Natural killer cell (primary cell): ENCODE measurements around the gene SRP72. TPM values are rescaled to one million over a fixed set of nuclear protein-coding genes. Genes with fewer than 3 reads are reported as not detected.
"Not testable (repeated sequence)": the region's sequence is repeated elsewhere in the genome, so short reads cannot be mapped to it uniquely, and the experiment has no call there.

Experiments
- ATAC-seq, 3 donors: fragments of 150-1000 bp in 2 of 3; fragments of 200-7000 bp in 1 of 3; cut with Tn5 transposase; 1 replicate in 1 of 3; 2 replicates in 2 of 3; pipeline ENCODE4 v1.10.0; 2021; ENCODE audit warnings: mild to moderate bottlenecking in 2 of 3, moderate library complexity in 2 of 3
- DNase-seq, 2 donors: peaks; one replicate each; pipeline versions ENCODE4 v3.0.0 to v3.0.0-alpha.2; 2013 to 2021; ENCODE audit warnings: mixed read lengths in 1 of 2
- H3K27ac ChIP-seq: one replicate; pipeline ENCODE4 v1.5.1; 2013; ENCODE audit warnings: mild to moderate bottlenecking, low read length
- H3K27me3 ChIP-seq: one replicate; pipeline ENCODE4 v1.6.1; 2013; ENCODE audit warnings: low read length; ENCODE audit not compliant: control insufficient read depth, insufficient read depth
- H3K36me3 ChIP-seq: one replicate; pipeline ENCODE4 v1.6.1; 2013; ENCODE audit warnings: low read length; ENCODE audit not compliant: control insufficient read depth, insufficient read depth
- H3K4me1 ChIP-seq: one replicate; pipeline ENCODE4 v1.6.1; 2013; ENCODE audit warnings: low read length; ENCODE audit not compliant: control insufficient read depth, insufficient read depth
- H3K4me3 ChIP-seq: one replicate; pipeline ENCODE4 v1.5.1; 2013; ENCODE audit warnings: low read length
- H3K9me3 ChIP-seq: one replicate; pipeline ENCODE4 v1.6.1; 2013; ENCODE audit warnings: low read length; ENCODE audit not compliant: control insufficient read depth, insufficient read depth
- H3K27ac Mint-ChIP-seq, 2 donors: one replicate each; pipeline ENCODE4 v1.8.0; 2022; ENCODE audit warnings: mild to moderate bottlenecking in 2 of 2, mixed read lengths in 2 of 2, moderate library complexity in 1 of 2
- H3K27me3 Mint-ChIP-seq, 2 donors: one replicate each; pipeline ENCODE4 v1.8.0; 2022; ENCODE audit warnings: low read depth in 2 of 2, mixed read lengths in 2 of 2
- H3K36me3 Mint-ChIP-seq: one replicate; pipeline ENCODE4 v1.8.0; 2022; ENCODE audit warnings: mixed read lengths
- H3K4me1 Mint-ChIP-seq, 2 donors: one replicate each; pipeline ENCODE4 v1.8.0; 2022; ENCODE audit warnings: mixed read lengths in 2 of 2
- H3K4me3 Mint-ChIP-seq: one replicate; pipeline ENCODE4 v1.8.0; 2022; ENCODE audit warnings: mild to moderate bottlenecking, moderate library complexity, mixed read lengths
- H3K9me3 Mint-ChIP-seq, 2 donors: one replicate each; pipeline ENCODE4 v1.8.0; 2022; ENCODE audit warnings: mixed read lengths in 2 of 2
- CTCF ChIP-seq: fragments of 200-600 bp; IDR thresholded peaks from one replicate; pipeline ENCODE4 v1.8.0; 2022; ENCODE audit warnings: antibody characterized with exemption
- WGBS: methylation state at CpG from one replicate; pipeline ENCODE4 v1.1.7; 2013; ENCODE audit warnings: missing lambda C conversion rate; ENCODE audit not compliant: insufficient coverage; 5-methylcytosine and 5-hydroxymethylcytosine counted together
- intact Hi-C: fragments of 100-400 bp; cut with micrococcal nuclease; formaldehyde crosslinking; loops from one replicate; pipeline ENCODE4 v1.14.2; 2022
- total RNA-seq, 4 donors: library from RNA; stranded (reverse); fragments of 120-200 nt in 1 of 4; gene quantifications; one replicate each; pipeline versions ENCODE4 v1.2.3 to v1.2.4, GENCODE V29; 2013 to 2022

Gene SRP72
- total RNA-seq, 3 donors from 2014 or later (not counting 1 experiment from before 2014, with no cell fraction given): 102 to 131 (median 120) TPM

- Mint-ChIP-seq H3K4me3 (no peak overlapping the region), H3K27ac (no peak overlapping the region), H3K36me3 (peaks cover 10% of the 10 kb centered on the region), H3K27me3 (no peaks in the 10 kb centered on the region), H3K9me3 (no peaks in the 10 kb centered on the region), H3K4me1 (peaks cover 28 to 36% of the 10 kb centered on the region in 2 donors)
- peaks cover 16% of the 10 kb centered on the region for H3K4me1 ChIP-seq
- H3K27me3 ChIP-seq: no peaks in the 10 kb centered on the region
- ATAC-seq (no peak), DNase-seq (no peak)
- no peak overlapping the region for H3K4me3 ChIP-seq
- no peak for TF ChIP-seq CTCF
- H3K27ac ChIP-seq: no peak overlapping the region
- peaks cover 24% of the 10 kb centered on the region for H3K36me3 ChIP-seq
- H3K9me3 ChIP-seq: no peaks in the 10 kb centered on the region
- intact Hi-C loops: no loop called here
Observed at GRCh38 chr4:56462157-56462556, 5.3 kb upstream of the SRP72 start.

GRCh38 chr4:56463711-56464110 is 3.7 kb upstream of the SRP72 start:
- DNase-seq (no peak), ATAC-seq (no peak)
- Mint-ChIP-seq H3K27me3 (no peaks in the 10 kb centered on the region), H3K4me1 (peaks cover 41 to 50% of the 10 kb centered on the region in 2 donors), H3K4me3 (no peak overlapping the region), H3K36me3 (peaks cover 10% of the 10 kb centered on the region), H3K9me3 (no peaks in the 10 kb centered on the region), H3K27ac (no peak overlapping the region)
- Histone ChIP-seq H3K27me3 (no peaks in the 10 kb centered on the region), H3K27ac (no peak overlapping the region), H3K9me3 (no peaks in the 10 kb centered on the region), H3K4me1 (peaks cover 16% of the 10 kb centered on the region), H3K36me3 (peaks cover 21% of the 10 kb centered on the region), H3K4me3 (no peak overlapping the region)
- no peak for TF ChIP-seq CTCF
- WGBS: 95% methylated on average over 5 of the region's 5 CpGs
- intact Hi-C loops: no loop called here

DNA sequence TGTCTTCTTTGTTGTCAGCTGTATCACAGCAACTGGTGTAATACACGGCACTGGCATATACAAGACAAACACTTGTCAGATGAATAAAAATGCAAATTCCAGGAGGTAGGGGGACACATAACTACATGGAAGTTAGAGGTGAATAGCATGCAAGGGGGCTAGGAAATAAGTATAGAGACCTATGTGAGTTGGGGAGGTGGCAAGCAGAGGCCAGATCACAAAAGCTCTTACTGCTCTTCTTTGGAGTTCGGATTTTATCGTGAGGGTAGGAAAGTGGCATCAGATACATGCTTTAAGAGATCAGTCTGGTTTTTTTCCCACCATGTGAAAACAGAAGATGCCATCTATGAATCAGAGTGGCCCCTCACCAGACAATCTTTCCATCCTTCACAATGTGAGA is 2.8 kb upstream of the SRP72 start:
- Histone ChIP-seq H3K36me3 (peaks cover 20% of the 10 kb centered on the region), H3K27me3 (no peaks in the 10 kb centered on the region), H3K27ac (no peak overlapping the region), H3K4me1 (peaks cover 16% of the 10 kb centered on the region), H3K4me3 (no peak overlapping the region), H3K9me3 (no peaks in the 10 kb centered on the region)
- peak overlapping the region; percentile 29 for H3K4me3 Mint-ChIP-seq
- H3K9me3 Mint-ChIP-seq: no peaks in the 10 kb centered on the region
- H3K27ac Mint-ChIP-seq: peak overlapping the region in 1 of 2 donors; percentile 19
- 94% methylated on average over 3 of the region's 3 CpGs for WGBS
- peaks cover 10% of the 10 kb centered on the region for H3K36me3 Mint-ChIP-seq
- DNase-seq (no peak), ATAC-seq (no peak)
- H3K4me1 Mint-ChIP-seq: peaks cover 50 to 57% of the 10 kb centered on the region in 2 donors
- no peak for TF ChIP-seq CTCF
- intact Hi-C loops: no loop called here
- no peaks in the 10 kb centered on the region for H3K27me3 Mint-ChIP-seq

DNA sequence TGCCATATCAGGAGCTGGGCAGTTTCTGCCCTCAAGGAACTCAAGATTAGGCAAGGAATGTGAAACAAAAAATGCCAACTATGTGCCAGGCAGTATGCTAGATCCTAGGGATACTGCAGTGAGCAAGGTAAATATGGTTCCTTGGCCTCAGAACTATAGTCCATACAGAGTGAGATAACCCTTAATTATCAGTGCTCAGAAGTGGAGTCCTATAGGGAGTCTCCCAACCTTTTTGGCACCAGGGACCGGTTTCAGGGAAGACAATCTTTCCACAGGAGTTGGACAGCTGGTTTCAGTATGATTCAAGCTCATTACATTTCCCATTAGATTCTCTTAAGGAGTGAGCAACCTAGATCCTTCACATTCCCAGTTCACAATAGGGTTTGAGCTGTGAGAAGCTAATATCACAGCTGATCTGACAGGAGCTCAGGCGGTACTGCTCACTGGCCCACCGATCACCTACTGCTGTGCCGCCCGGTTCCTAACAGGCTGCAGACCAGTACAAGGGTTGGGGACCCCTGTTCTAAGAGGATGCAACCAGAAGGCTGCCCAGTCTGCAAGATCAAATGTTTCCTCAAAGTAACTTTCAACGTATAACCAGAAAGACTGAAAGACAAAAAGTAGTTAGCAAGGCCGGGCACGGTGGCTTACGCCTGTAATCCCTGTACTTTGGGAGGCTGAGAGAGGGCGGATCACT is 1.7 kb upstream of the SRP72 start:
- Mint-ChIP-seq H3K4me1 (peaks cover 53 to 55% of the 10 kb centered on the region in 2 donors), H3K27me3 (no peaks in the 10 kb centered on the region), H3K27ac (peak overlapping the region; percentile 97 to 99), H3K9me3 (no peaks in the 10 kb centered on the region), H3K36me3 (no peaks in the 10 kb centered on the region), H3K4me3 (peak overlapping the region; percentile 99)
- Histone ChIP-seq H3K27me3 (no peaks in the 10 kb centered on the region), H3K4me1 (peaks cover 16% of the 10 kb centered on the region), H3K9me3 (no peaks in the 10 kb centered on the region), H3K27ac (no peak overlapping the region), H3K36me3 (peaks cover 21% of the 10 kb centered on the region), H3K4me3 (no peak overlapping the region)
- TF ChIP-seq CTCF: no peak
- no peak for ATAC-seq
- no peak for DNase-seq
- 82% methylated on average over 9 of the region's 10 CpGs for WGBS
- intact Hi-C loops: no loop called here

- H3K27me3 ChIP-seq, H3K27me3 Mint-ChIP-seq, ATAC-seq, H3K9me3 Mint-ChIP-seq, H3K27ac ChIP-seq, intact Hi-C loops, H3K36me3 Mint-ChIP-seq, H3K9me3 ChIP-seq: not testable (repeated sequence)
- Histone ChIP-seq H3K36me3 (peaks cover 20% of the 10 kb centered on the region), H3K4me3 (peak overlapping the region; percentile 81), H3K4me1 (peaks cover 16% of the 10 kb centered on the region)
- DNase-seq: peak in 1 of 2 donors; percentile 48
- peak overlapping the region; percentile 97 to 99 for H3K27ac Mint-ChIP-seq
- 20% methylated on average over 4 of the region's 8 CpGs for WGBS
- H3K4me3 Mint-ChIP-seq: peak overlapping the region; percentile 99
- H3K4me1 Mint-ChIP-seq: peaks cover 53 to 55% of the 10 kb centered on the region in 2 donors
Observed at GRCh38 chr4:56466296-56466761, 1.1 kb upstream of the SRP72 start.
